ENCODE results near the gene OR1D5.

DNA sequence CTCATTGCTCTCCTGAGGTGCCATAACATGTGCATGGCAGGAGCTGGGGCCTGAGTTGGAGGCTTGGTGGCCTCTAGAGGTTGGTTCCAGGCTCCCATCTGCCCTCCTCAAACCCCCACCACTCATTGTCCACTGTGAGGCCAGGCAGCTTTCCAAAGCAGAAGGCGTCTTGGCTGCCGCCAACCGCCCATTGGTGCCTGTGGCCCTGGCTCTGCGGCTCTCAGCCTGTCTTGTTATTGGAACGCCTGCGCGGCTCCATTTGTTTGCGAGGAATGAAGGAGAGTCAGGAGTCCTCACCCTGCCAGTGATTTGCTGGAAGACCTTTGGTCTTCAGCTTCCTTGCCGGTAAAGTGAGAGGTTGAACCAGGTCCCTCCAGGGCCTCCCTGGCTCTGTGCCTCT is 43.6 kb downstream of the OR1D5 start:
- TF ChIP-seq, protein P1, sequence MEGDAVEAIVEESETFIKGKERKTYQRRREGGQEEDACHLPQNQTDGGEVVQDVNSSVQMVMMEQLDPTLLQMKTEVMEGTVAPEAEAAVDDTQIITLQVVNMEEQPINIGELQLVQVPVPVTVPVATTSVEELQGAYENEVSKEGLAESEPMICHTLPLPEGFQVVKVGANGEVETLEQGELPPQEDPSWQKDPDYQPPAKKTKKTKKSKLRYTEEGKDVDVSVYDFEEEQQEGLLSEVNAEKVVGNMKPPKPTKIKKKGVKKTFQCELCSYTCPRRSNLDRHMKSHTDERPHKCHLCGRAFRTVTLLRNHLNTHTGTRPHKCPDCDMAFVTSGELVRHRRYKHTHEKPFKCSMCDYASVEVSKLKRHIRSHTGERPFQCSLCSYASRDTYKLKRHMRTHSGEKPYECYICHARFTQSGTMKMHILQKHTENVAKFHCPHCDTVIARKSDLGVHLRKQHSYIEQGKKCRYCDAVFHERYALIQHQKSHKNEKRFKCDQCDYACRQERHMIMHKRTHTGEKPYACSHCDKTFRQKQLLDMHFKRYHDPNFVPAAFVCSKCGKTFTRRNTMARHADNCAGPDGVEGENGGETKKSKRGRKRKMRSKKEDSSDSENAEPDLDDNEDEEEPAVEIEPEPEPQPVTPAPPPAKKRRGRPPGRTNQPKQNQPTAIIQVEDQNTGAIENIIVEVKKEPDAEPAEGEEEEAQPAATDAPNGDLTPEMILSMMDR (IDR thresholded peaks at IDR 0.05; ENCODE audit: insufficient read depth, low read depth, low read length), result no peak
- TF ChIP-seq EZH2 (IDR thresholded peaks at IDR 0.05; ENCODE audit: insufficient read depth, low read length), result no peak
